Astrocyte of the cerebellum (primary cell): Measurements from ENCODE around the gene C4orf33.
"Not testable (repeated sequence)": the region's sequence is repeated elsewhere in the genome, so short reads cannot be mapped to it uniquely, and the experiment has no call there.

Source experiments
- DNase-seq: peaks from one replicate; pipeline ENCODE4 v3.0.0-alpha.2; 2011; ENCODE audit warnings: low read depth
- H3K4me3 ChIP-seq: 2 replicates; pipeline ENCODE4 v1.5.1; 2011; ENCODE audit warnings: mild to moderate bottlenecking, low read depth, low read length, moderate library complexity
- CTCF ChIP-seq: IDR thresholded peaks from 2 replicates; pipeline ENCODE4 v1.5.1; 2012; ENCODE audit warnings: low read length, low read depth, moderate library complexity, mild to moderate bottlenecking; ENCODE audit errors: missing control alignments
- in situ Hi-C: cut with HindIII; loops from 2 replicates; pipeline ENCODE4 v1.10.0; 2017; ENCODE audit warnings: low sequenced_read_pairs

Gene C4orf33

GRCh38 chr4:129113919-129114318 is 18.0 kb downstream of the C4orf33 start:
- no peak for DNase-seq

GRCh38 chr4:129117705-129118104 is 21.8 kb downstream of the C4orf33 start:
- no peak overlapping the region for H3K4me3 ChIP-seq
- DNase-seq = no peak
- in situ Hi-C loops = no loop called here
- no peak for TF ChIP-seq CTCF

More at GRCh38 chr4:129113919-129114318, 18.0 kb downstream of the C4orf33 start:
- no peak overlapping the region for H3K4me3 ChIP-seq
- in situ Hi-C loops = no loop called here
- no peak for TF ChIP-seq CTCF

- H3K4me3 ChIP-seq, DNase-seq, in situ Hi-C loops: not testable (repeated sequence)
Measured at GRCh38 chr4:129126614-129127013, 30.7 kb downstream of the C4orf33 start.

GRCh38 chr4:129129143-129129542 is 33.2 kb downstream of the C4orf33 start:
- no peak for TF ChIP-seq CTCF

GRCh38 chr4:129131343-129131742 is 35.4 kb downstream of the C4orf33 start:
- H3K4me3 ChIP-seq = no peak overlapping the region
- in situ Hi-C loops = no loop called here
- DNase-seq = no peak
- no peak for TF ChIP-seq CTCF

More at GRCh38 chr4:129129143-129129542, 33.2 kb downstream of the C4orf33 start:
- in situ Hi-C loops = no loop called here
- H3K4me3 ChIP-seq = no peak overlapping the region
- DNase-seq = no peak

GRCh38 chr4:129136433-129136832 is 40.5 kb downstream of the C4orf33 start:
- no peak for TF ChIP-seq CTCF
- DNase-seq = no peak
- H3K4me3 ChIP-seq = no peak overlapping the region
- in situ Hi-C loops = no loop called here

- DNase-seq = no peak
- H3K4me3 ChIP-seq = no peak overlapping the region
- no peak for TF ChIP-seq CTCF
- in situ Hi-C loops = no loop called here
Measured at GRCh38 chr4:129138810-129139496, 43.0 kb downstream of the C4orf33 start.
